ENCODE measurements around the gene FAM114A1.

DNA sequence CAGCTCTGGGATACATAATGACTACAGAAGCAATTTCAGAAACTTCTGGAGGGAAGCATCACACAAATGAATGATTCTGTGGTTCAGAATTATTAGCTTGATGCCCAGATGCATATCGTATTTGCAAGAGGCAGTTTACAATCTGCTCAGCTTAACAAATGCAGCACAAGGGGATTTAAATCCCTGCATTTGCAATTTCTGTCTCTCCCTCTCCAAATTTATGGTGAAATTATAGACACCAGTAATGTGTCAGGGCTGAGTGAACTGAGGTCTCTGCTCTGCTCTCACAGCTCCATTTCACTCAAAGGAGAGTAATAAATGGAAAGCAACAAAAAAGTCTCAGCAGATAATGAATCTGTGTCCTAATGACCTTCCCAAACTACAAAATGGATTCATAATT is 84.4 kb downstream of the FAM114A1 start:
- TF ChIP-seq, protein P1, sequence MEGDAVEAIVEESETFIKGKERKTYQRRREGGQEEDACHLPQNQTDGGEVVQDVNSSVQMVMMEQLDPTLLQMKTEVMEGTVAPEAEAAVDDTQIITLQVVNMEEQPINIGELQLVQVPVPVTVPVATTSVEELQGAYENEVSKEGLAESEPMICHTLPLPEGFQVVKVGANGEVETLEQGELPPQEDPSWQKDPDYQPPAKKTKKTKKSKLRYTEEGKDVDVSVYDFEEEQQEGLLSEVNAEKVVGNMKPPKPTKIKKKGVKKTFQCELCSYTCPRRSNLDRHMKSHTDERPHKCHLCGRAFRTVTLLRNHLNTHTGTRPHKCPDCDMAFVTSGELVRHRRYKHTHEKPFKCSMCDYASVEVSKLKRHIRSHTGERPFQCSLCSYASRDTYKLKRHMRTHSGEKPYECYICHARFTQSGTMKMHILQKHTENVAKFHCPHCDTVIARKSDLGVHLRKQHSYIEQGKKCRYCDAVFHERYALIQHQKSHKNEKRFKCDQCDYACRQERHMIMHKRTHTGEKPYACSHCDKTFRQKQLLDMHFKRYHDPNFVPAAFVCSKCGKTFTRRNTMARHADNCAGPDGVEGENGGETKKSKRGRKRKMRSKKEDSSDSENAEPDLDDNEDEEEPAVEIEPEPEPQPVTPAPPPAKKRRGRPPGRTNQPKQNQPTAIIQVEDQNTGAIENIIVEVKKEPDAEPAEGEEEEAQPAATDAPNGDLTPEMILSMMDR (IDR thresholded peaks at IDR 0.05; ENCODE audit: low read depth, low read length, missing input control): no peak
- TF ChIP-seq TAF1 (conservative IDR thresholded peaks at IDR 0.05) (no peak), JUND (IDR thresholded peaks at IDR 0.05) (no peak)
- TF ChIP-seq, protein P2, sequence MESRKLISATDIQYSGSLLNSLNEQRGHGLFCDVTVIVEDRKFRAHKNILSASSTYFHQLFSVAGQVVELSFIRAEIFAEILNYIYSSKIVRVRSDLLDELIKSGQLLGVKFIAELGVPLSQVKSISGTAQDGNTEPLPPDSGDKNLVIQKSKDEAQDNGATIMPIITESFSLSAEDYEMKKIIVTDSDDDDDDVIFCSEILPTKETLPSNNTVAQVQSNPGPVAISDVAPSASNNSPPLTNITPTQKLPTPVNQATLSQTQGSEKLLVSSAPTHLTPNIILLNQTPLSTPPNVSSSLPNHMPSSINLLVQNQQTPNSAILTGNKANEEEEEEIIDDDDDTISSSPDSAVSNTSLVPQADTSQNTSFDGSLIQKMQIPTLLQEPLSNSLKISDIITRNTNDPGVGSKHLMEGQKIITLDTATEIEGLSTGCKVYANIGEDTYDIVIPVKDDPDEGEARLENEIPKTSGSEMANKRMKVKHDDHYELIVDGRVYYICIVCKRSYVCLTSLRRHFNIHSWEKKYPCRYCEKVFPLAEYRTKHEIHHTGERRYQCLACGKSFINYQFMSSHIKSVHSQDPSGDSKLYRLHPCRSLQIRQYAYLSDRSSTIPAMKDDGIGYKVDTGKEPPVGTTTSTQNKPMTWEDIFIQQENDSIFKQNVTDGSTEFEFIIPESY (IDR thresholded peaks at IDR 0.05): no peak
- TF ChIP-seq, protein P3, sequence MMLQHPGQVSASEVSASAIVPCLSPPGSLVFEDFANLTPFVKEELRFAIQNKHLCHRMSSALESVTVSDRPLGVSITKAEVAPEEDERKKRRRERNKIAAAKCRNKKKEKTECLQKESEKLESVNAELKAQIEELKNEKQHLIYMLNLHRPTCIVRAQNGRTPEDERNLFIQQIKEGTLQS (IDR thresholded peaks at IDR 0.05): no peak

All from liver (tissue), 3 donors.